ENCODE data around the gene NECTIN1. TPM values are rescaled to one million over a fixed set of nuclear protein-coding genes. Genes with fewer than 3 reads are reported as not detected.
A peak's percentile ranks its signal among the peaks of the same experiment; 100 is the strongest.

Gene NECTIN1
- total and polyA plus RNA-seq, 2 of the 13 experiments (the other 11 are each of a cell fraction or from before 2014, with no cell fraction given) = 3.9 to 7.3 TPM

DNA sequence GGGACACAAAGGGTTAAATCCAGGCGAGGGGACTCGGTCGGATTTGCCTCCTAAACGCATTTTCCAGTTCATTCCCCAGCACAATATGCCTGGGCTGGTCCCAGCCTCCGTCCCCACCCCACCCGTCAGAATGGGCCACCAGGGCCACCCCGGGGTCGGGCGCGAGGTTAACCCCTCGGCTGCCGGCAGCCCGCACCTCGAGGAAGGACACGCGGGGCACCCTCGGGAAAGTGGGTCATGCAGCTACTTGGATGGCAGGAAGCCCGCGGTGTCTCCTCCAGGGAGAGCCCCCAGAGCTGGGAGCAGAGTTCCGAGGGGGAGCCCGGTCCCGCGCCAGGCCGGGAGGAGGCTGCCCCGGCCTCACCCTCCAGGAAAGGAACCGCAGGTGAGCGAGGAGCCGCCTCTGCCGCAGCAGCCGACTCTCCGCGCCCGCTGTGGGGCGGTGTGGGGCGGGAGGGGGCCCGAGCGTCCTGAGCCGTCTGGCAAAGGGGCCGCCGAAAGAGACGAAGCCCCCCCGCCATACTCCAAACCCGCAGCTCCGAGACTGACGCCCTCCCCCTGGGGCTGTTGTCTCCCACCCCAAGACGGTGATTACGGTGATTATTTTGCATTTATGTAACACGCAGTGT is 1.4 kb downstream of the NECTIN1 start (continued):
- TF ChIP-seq HMGXB4 (CRISPR knock-in tag; IDR thresholded peaks at IDR 0.05; ENCODE audit: borderline replicate concordance in 1 of 2, low read depth in 1 of 2) (peak in 1 of 2 experiments; percentile 56; a peak in 2 of 4 replicates), E2F5 (CRISPR knock-in tag; conservative IDR thresholded peaks at IDR 0.05) (no peak), PATZ1 (CRISPR knock-in tag; IDR thresholded peaks at IDR 0.05) (peak; percentile 85), ZNF768 (CRISPR knock-in tag; IDR thresholded peaks at IDR 0.05) (0 out of 2 replicates have a peak, but pooled peaks have one; percentile 10), HNRNPL (IDR thresholded peaks at IDR 0.05; ENCODE audit: low read depth, low read length) (peak; percentile 50; the same call in 1 of the 2 replicates), ZNF792 (CRISPR knock-in tag; IDR thresholded peaks at IDR 0.05) (no peak), ZNF333 (CRISPR knock-in tag; IDR thresholded peaks at IDR 0.05; ENCODE audit: borderline replicate concordance) (0 out of 2 replicates have a peak, but pooled peaks have one; percentile 31), TBX2 (CRISPR knock-in tag; IDR thresholded peaks at IDR 0.05; ENCODE audit: borderline replicate concordance) (peak; percentile 14; the same call in 1 of the 2 replicates), SIN3A (IDR thresholded peaks at IDR 0.05; ENCODE audit: borderline replicate concordance, low read depth, low read length) (no peak), ZMYM2 (CRISPR knock-in tag; IDR thresholded peaks at IDR 0.05) (no peak)
- TF ChIP-seq, protein P1, sequence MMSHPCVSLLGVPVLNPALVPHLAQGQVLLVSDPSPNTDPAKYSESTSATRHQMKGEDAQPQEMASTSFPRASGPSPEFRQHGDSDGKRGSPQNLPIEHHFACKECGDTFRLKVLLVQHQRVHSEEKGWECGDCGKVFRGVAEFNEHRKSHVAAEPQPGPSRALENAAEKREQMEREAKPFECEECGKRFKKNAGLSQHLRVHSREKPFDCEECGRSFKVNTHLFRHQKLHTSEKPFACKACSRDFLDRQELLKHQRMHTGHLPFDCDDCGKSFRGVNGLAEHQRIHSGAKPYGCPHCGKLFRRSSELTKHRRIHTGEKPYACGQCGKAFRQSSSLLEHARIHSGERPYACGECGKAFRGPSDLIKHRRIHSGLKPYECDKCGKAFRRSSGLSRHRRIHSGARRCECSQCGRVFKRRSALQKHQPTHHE (CRISPR knock-in tag; IDR thresholded peaks at IDR 0.05; ENCODE audit: borderline replicate concordance) = no peak
- TF ChIP-seq, protein P2, sequence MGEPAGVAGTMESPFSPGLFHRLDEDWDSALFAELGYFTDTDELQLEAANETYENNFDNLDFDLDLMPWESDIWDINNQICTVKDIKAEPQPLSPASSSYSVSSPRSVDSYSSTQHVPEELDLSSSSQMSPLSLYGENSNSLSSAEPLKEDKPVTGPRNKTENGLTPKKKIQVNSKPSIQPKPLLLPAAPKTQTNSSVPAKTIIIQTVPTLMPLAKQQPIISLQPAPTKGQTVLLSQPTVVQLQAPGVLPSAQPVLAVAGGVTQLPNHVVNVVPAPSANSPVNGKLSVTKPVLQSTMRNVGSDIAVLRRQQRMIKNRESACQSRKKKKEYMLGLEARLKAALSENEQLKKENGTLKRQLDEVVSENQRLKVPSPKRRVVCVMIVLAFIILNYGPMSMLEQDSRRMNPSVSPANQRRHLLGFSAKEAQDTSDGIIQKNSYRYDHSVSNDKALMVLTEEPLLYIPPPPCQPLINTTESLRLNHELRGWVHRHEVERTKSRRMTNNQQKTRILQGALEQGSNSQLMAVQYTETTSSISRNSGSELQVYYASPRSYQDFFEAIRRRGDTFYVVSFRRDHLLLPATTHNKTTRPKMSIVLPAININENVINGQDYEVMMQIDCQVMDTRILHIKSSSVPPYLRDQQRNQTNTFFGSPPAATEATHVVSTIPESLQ (CRISPR knock-in tag; conservative IDR thresholded peaks at IDR 0.05) = no peak

All from HepG2 (cell line).